MM.1S (cell line): ENCODE measurements around the gene C16orf87.

Experiments
- DNase-seq: peaks from one replicate; pipeline ENCODE4 v3.0.0-alpha.2; 2015
- H2AFZ ChIP-seq: fragments of 300-600 bp; sonication (generic); 2 replicates; pipeline ENCODE4 v1.6.0; 2016; ENCODE audit warnings: antibody characterized with exemption, low read length
- H3F3A ChIP-seq: fragments of 300-600 bp; sonication (generic); 2 replicates; pipeline ENCODE4 v1.6.1; 2016; ENCODE audit warnings: mild to moderate bottlenecking, antibody characterized with exemption, low read length, moderate library complexity, mixed read lengths; ENCODE audit not compliant: insufficient read depth
- H3K27ac ChIP-seq: fragments of 300-600 bp; sonication (generic); 2 replicates; pipeline ENCODE4 v1.5.1; 2016; ENCODE audit warnings: mild to moderate bottlenecking, low read length
- H3K27me3 ChIP-seq: fragments of 300-600 bp; sonication (generic); replicated peaks from 2 replicates; pipeline ENCODE4 v1.6.0; 2016; ENCODE audit warnings: low read length; ENCODE audit not compliant: insufficient read depth
- H3K36me3 ChIP-seq: fragments of 300-600 bp; sonication (generic); replicated peaks from 2 replicates; pipeline ENCODE4 v1.6.1; 2016; ENCODE audit warnings: mild to moderate bottlenecking, low read length, mixed read lengths; ENCODE audit not compliant: insufficient read depth
- H3K4me1 ChIP-seq: fragments of 300-600 bp; sonication (generic); 2 replicates; pipeline ENCODE4 v1.6.1; 2016; ENCODE audit warnings: low read length, mixed read lengths
- H3K4me2 ChIP-seq: fragments of 300-600 bp; sonication (generic); 2 replicates; pipeline ENCODE4 v1.6.0; 2016; ENCODE audit warnings: low read depth, low read length
- H3K4me3 ChIP-seq: fragments of 300-600 bp; sonication (generic); 2 replicates; pipeline ENCODE4 v1.5.1; 2016; ENCODE audit warnings: low read length, mixed read lengths
- H3K79me2 ChIP-seq: fragments of 300-600 bp; sonication (generic); 2 replicates; pipeline ENCODE4 v1.6.1; 2016; ENCODE audit warnings: mixed run types, low read length, mixed read lengths
- H3K9ac ChIP-seq: fragments of 300-600 bp; sonication (generic); 2 replicates; pipeline ENCODE4 v1.6.1; 2016; ENCODE audit warnings: low read length, mixed read lengths
- H3K9me2 ChIP-seq: fragments of 300-600 bp; sonication (generic); replicated peaks from 2 replicates; pipeline ENCODE4 v1.6.1; 2016; ENCODE audit warnings: mild to moderate bottlenecking, low read length, mixed read lengths; ENCODE audit not compliant: insufficient read depth
- H3K9me3 ChIP-seq: fragments of 300-600 bp; sonication (generic); replicated peaks from 2 replicates; pipeline ENCODE4 v1.6.1; 2016; ENCODE audit warnings: mild to moderate bottlenecking, low read length, mixed read lengths; ENCODE audit not compliant: insufficient read depth
- H4K20me1 ChIP-seq: fragments of 300-600 bp; sonication (generic); 2 replicates; pipeline ENCODE4 v1.6.1; 2016; ENCODE audit warnings: mild to moderate bottlenecking, low read length, moderate library complexity, mixed read lengths; ENCODE audit not compliant: insufficient read depth
- CTCF ChIP-seq: fragments of 300-600 bp; sonication (generic); IDR thresholded peaks from 2 replicates; pipeline ENCODE4 v1.5.1; 2016; ENCODE audit warnings: antibody characterized with exemption, low read length, mixed read lengths
- EZH2 ChIP-seq: fragments of 300-600 bp; sonication (generic); optimal IDR thresholded peaks from 2 replicates; pipeline ENCODE3; 2017; ENCODE audit warnings: low read depth, mild to moderate bottlenecking, antibody characterized with exemption, low read length, mixed read lengths
- EZH2phosphoT487 ChIP-seq: fragments of 300-600 bp; sonication (generic); IDR thresholded peaks from 2 replicates; pipeline ENCODE4 v1.6.1; 2018; ENCODE audit warnings: antibody characterized with exemption, low read length

C16orf87 gene

GRCh38 chr16:46843898-46844642 lies 13.1 kb upstream of the C16orf87 start:
- H3K27ac ChIP-seq: no peak overlapping the region
- no peak overlapping the region for H3K4me3 ChIP-seq
- no peaks in the 10 kb centered on the region for H3K9me2 ChIP-seq
- H3K4me2 ChIP-seq: no peak overlapping the region
- H3F3A ChIP-seq: no peaks in the 10 kb centered on the region
- no peaks in the 10 kb centered on the region for H3K36me3 ChIP-seq
- H3K79me2 ChIP-seq: no peaks in the 10 kb centered on the region
- H3K27me3 ChIP-seq: no peaks in the 10 kb centered on the region
- DNase-seq: no peak
- no peak overlapping the region for H3K9ac ChIP-seq
- no peak overlapping the region for H2AFZ ChIP-seq
- no peaks in the 10 kb centered on the region for H3K4me1 ChIP-seq
- H3K9me3 ChIP-seq: no peaks in the 10 kb centered on the region
- H4K20me1 ChIP-seq: no peaks in the 10 kb centered on the region
- TF ChIP-seq CTCF (no peak), EZH2 (no peak), EZH2phosphoT487 (no peak)

GRCh38 chr16:46842192-46842895 lies 11.4 kb upstream of the C16orf87 start:
- H3K4me2 ChIP-seq: no peak overlapping the region
- H3K36me3 ChIP-seq: no peaks in the 10 kb centered on the region

GRCh38 chr16:46839986-46840443 lies 9.0 kb upstream of the C16orf87 start:
- no peak overlapping the region for H3K4me3 ChIP-seq
- H3K4me2 ChIP-seq: no peak overlapping the region
- no peaks in the 10 kb centered on the region for H3K36me3 ChIP-seq
- H3K4me1 ChIP-seq: no peaks in the 10 kb centered on the region
- TF ChIP-seq EZH2phosphoT487 (no peak), CTCF (no peak), EZH2 (no peak)
- no peak overlapping the region for H3K9ac ChIP-seq
- H2AFZ ChIP-seq: no peak overlapping the region
- no peaks in the 10 kb centered on the region for H3K27me3 ChIP-seq
- H4K20me1 ChIP-seq: no peaks in the 10 kb centered on the region
- no peaks in the 10 kb centered on the region for H3K79me2 ChIP-seq
- DNase-seq: no peak
- no peaks in the 10 kb centered on the region for H3K9me3 ChIP-seq
- no peak overlapping the region for H3K27ac ChIP-seq
- H3K9me2 ChIP-seq: no peaks in the 10 kb centered on the region
- H3F3A ChIP-seq: no peaks in the 10 kb centered on the region

More at GRCh38 chr16:46842192-46842895, 11.4 kb upstream of the C16orf87 start:
- no peaks in the 10 kb centered on the region for H4K20me1 ChIP-seq
- H3K27me3 ChIP-seq: no peaks in the 10 kb centered on the region
- H2AFZ ChIP-seq: no peak overlapping the region
- no peak overlapping the region for H3K9ac ChIP-seq
- H3K4me3 ChIP-seq: no peak overlapping the region
- no peaks in the 10 kb centered on the region for H3K9me3 ChIP-seq
- no peak for TF ChIP-seq CTCF
- TF ChIP-seq EZH2phosphoT487: no peak
- no peak for TF ChIP-seq EZH2
- no peaks in the 10 kb centered on the region for H3K4me1 ChIP-seq
- no peaks in the 10 kb centered on the region for H3K79me2 ChIP-seq
- no peak overlapping the region for H3K27ac ChIP-seq
- no peaks in the 10 kb centered on the region for H3K9me2 ChIP-seq
- no peak for DNase-seq
- H3F3A ChIP-seq: no peaks in the 10 kb centered on the region
